Stimulated activated CD4-positive, alpha-beta T cell treated with anti-CD3 and anti-CD28 coated beads, Interleukin-12 subunit alpha, Interleukin-12 subunit beta, amount 100 ng/mL, for 4 hours (primary cell): ENCODE measurements around the gene CDIP1.

Experiments
- DNase-seq: peaks from one replicate; pipeline ENCODE4 v3.0.0-alpha.2; 2020

The CDIP1 gene

GRCh38 chr16:4537376-4538343, 913 bp downstream of the CDIP1 start:
- peak; percentile 18 for DNase-seq

DNA sequence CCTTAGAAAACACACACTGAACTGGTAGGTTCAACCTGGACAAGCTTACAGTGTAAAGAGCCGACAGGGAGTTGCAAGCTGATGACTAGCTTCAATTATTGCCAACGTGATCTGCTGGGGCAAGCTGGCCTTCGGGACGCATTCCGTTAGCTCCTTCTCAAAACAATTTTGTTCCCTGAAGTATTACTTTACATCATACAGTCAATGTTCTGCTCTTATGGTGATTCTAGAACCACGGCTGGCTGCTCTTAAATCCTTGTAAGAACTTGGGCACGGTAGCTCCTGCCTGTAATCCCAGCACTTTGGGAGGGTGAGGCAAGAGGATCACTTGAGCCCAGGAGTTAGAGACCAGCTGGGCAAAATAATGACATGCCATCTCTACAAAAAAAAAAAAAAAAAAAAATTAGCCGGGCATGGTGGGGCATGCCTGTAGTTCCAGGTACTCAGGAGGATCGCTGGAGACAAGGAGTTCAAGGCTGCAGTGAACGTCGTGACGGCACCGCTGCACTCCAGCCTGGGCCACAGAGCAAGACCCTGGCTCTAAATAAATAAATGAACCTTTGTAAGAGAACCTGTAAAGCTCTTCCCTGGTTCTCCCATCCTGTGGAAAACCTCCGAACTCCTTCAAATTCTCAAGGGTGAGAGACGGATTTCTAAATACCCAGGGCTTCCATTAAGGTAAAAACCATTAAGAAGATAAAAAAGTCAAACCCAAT, 2.0 kb downstream of the CDIP1 start:
- DNase-seq, result no peak

GRCh38 chr16:4535627-4536108, 2.9 kb downstream of the CDIP1 start:
- DNase-seq, result no peak

DNA sequence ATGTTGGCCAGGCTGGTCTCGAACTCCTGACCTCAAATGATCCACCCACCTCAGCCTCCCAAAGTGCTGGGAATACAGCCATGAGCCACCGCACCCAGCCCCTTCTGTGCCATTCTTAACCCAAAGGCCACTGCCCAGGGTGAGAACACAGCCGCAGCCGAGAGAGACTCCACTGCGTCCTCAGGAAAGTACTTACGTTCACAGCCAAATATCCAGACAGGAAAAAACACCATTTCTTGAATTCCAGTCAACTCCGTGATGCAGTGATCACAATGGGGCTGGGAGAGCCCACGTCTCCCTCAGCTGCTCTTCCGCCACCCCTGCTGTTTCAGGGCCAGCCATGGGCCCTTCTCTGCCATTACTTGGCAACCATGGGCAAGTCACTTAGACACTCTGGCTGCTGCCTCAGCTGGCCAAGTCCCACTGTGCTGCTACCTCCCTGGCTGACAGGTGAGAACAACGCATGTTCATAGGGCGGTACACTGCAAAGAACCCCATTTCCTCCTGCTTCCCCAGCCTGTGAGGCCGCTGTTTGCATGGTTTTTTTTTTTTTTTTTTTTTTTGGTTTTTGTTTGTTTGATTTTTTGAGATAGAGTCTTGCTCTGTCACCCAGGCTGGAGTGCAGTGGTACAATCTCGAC, 4.3 kb downstream of the CDIP1 start:
- DNase-seq, result no peak

GRCh38 chr16:4533490-4533889, 5.1 kb downstream of the CDIP1 start:
- no peak for DNase-seq

- DNase-seq, result no peak
Observed at GRCh38 chr16:4532238-4532637, 6.3 kb downstream of the CDIP1 start.

GRCh38 chr16:4531811-4532210, 6.8 kb downstream of the CDIP1 start:
- no peak for DNase-seq

DNA sequence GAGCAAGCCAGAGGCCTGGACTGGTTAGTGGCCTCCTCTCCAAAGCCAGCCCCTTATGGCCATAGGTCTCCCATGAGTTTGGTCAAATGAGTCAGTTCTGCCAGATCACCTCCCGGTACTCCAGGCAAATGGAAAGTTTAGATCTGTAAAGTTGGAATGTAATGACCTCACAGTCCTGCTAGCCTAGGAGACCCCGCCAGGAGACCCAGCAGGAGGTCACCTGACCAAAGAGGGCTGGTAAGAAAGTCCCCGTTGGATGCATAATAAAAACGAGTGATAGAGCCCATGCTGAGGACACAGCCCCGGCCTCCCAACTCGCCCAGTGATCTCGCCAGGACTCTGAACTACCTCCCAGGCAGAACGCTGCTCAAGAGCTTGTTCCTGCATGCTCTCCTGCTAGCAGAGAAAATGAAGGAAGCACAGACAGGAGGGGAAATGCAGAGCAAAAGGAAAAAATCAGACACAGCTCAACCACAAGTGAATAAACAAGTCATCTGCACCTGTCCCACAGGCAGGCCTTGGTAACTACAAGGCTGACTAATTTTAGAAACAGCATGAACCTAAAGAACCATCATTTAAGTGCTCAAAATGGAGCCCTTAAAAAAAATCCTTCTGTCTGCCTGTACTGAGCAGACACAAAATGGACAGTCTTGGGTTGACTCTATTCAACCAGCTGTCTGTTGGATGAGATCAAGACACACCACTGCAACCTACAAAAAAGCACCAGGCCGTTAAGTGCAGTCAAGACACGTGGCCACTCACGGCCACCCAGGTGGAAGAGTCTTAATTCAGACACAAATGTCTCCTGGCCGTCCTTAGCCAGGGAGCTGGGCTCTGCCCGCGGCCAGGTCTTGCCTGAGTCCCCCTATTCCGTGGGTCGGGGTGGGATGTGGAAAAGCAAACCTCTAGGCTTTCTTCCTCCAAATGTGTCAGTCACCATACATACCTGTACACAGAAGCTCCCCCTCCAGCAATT, 9.2 kb downstream of the CDIP1 start:
- no peak for DNase-seq

GRCh38 chr16:4525634-4526277, 12.8 kb downstream of the CDIP1 start:
- no peak for DNase-seq

GRCh38 chr16:4525069-4525468, 13.5 kb downstream of the CDIP1 start:
- DNase-seq, result no peak

GRCh38 chr16:4524571-4524970, 14.0 kb downstream of the CDIP1 start:
- DNase-seq, result no peak

- DNase-seq, result no peak
Observed at GRCh38 chr16:4523686-4524085, 14.9 kb downstream of the CDIP1 start.

- DNase-seq, result no peak
Observed at GRCh38 chr16:4522051-4522581, 16.5 kb downstream of the CDIP1 start.

DNA sequence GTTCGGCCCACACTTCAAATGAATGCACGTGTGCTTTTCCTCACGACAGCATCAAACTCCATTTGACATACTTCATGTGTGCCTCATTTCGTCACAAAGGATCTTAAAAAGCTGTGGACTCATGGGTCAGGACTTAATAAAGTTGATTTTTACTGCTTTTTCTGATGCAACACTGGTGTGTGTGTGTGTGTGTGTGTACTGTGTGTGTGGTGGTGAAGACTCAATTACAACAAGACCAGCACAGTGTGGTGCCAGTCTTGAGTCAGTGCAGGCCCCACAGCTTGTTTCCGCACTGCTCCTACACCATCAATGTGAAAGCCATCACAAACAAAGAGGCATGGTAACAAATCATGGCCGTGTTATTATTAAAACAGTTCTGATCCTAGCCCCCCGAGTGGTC, 17.7 kb downstream of the CDIP1 start:
- no peak for DNase-seq

- no peak for DNase-seq
Observed at GRCh38 chr16:4519274-4520058, 19.1 kb downstream of the CDIP1 start.

DNA sequence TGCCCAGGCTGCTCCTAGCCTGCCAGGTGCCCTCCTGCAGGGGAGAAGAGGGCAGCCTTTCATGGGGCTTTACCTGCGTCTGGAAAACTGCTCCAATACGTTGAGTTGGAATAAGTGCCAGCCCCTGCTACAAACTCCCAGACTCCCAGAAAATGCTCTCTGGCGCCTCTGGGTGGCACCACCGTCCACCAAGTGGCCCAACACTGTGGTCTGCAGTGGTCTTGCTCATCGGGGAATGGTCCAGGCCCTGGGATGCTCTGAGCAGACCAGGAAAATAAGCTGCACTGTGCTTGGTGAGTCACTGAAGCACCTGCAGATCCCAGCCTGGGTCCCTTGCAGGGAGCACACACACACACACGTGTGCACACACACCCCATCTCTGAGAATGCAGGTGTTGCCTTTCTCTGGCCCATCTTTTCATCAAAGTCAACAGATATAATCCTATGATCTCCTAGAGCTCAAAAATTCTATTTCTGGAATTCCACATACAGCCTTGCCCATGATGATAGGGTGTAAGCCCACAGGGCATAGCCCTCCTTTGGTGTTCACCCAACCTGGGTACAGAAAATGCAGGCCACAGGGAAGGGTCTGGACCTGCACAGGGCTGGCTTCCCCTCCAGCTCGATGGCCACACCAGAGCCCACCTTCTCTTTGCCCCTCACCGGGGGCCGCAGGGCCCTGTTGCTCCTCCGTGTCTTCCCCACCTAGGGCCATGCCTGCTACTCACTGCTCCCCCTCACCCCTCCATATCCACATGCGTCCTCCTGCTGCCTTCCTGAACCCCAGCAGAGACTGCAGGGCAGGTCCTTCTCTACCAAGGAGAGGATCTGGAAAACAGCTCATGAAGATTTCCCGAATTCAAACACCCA, 20.5 kb downstream of the CDIP1 start:
- DNase-seq, result no peak

GRCh38 chr16:4515611-4516233, 22.9 kb downstream of the CDIP1 start:
- no peak for DNase-seq

DNA sequence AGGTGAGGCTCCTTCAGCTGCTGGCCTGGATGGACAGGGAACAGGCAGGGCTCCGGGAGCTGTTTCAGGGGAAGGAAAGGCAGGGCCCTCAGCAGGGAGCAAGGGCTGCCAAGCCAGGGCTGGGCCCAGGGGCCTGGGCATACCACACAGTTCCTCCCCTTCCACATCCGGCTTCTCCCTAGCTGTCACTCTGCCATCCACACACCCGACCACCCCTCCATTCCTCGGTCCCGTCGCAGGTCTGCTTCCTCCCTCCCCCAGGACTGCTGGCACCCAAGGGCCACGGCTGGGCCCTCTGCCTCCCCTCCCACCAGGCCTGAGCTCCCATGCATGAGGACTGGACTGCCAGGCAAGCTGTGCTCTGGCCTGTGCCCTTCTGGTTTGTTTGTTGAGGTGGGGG, 24.0 kb downstream of the CDIP1 start:
- no peak for DNase-seq

DNA sequence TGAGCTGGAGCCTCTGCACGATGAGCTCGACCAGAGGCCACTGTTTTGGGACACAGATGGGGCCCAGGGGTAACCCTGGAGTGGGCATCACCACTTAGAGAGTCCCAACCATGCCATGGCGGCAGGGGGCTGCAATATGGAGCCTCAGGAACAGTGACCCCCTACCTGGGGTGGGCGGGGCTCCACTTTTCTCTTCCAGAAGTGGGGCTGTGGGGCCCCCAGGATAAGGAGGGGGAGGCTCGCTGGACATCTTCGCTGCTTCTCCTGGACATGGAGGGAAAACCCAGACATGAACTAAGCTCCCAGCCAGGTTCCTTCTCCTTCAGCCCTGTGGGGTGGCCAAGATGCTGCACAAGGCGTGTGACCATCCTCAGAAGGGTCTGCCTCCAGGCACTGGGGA, 24.7 kb downstream of the CDIP1 start:
- no peak for DNase-seq
